NCI-H510A treated with DMSO at 0.1 percent for 48 hours (cell line): ENCODE data around the gene MUCL3.
"Not testable (repeated sequence)": the region's sequence is repeated elsewhere in the genome, so short reads cannot be mapped to it uniquely, and the experiment has no call there.

Experiments used
- DNase-seq: peaks from one replicate; lab custom pipeline; 2025; lab: John Stamatoyannopoulos, UW

The MUCL3 gene

GRCh38 chr6:30939473-30939872, 1.3 kb upstream of the MUCL3 start:
- DNase-seq, result no peak

- no peak for DNase-seq
Measured at GRCh38 chr6:30942338-30943060, 1.7 kb downstream of the MUCL3 start.

GRCh38 chr6:30944051-30944450, 3.3 kb downstream of the MUCL3 start:
- no peak for DNase-seq

GRCh38 chr6:30945281-30945680, 4.5 kb downstream of the MUCL3 start:
- no peak for DNase-seq

- DNase-seq, result no peak
Measured at GRCh38 chr6:30947231-30947630, 6.5 kb downstream of the MUCL3 start.

GRCh38 chr6:30948811-30949210, 8.0 kb downstream of the MUCL3 start:
- no peak for DNase-seq

GRCh38 chr6:30951907-30952469, 11.2 kb downstream of the MUCL3 start:
- DNase-seq, result no peak

GRCh38 chr6:30954631-30955366, 14.0 kb downstream of the MUCL3 start:
- DNase-seq, result no peak

GRCh38 chr6:30955367-30956042, 14.7 kb downstream of the MUCL3 start:
- DNase-seq, result no peak

- no peak for DNase-seq
Measured at GRCh38 chr6:30957716-30958115, 16.9 kb downstream of the MUCL3 start.

- no peak for DNase-seq
Measured at GRCh38 chr6:30960907-30961673, 20.3 kb downstream of the MUCL3 start.

GRCh38 chr6:30962716-30963115, 21.9 kb downstream of the MUCL3 start:
- no peak for DNase-seq

- DNase-seq, result no peak
Measured at GRCh38 chr6:30963641-30964040, 22.9 kb downstream of the MUCL3 start.

- DNase-seq, result no peak
Measured at GRCh38 chr6:30964075-30964474, 23.3 kb downstream of the MUCL3 start.

- DNase-seq, result no peak
Measured at GRCh38 chr6:30965140-30965601, 24.4 kb downstream of the MUCL3 start.

GRCh38 chr6:30966154-30966553, 25.4 kb downstream of the MUCL3 start:
- DNase-seq, result no peak

GRCh38 chr6:30969171-30969570, 28.4 kb downstream of the MUCL3 start:
- DNase-seq, result not testable (repeated sequence)

GRCh38 chr6:30970946-30971345, 30.2 kb downstream of the MUCL3 start:
- DNase-seq, result no peak

GRCh38 chr6:30972816-30973215, 32.0 kb downstream of the MUCL3 start:
- DNase-seq, result no peak

- no peak for DNase-seq
Measured at GRCh38 chr6:30974490-30975252, 33.9 kb downstream of the MUCL3 start.

- no peak for DNase-seq
Measured at GRCh38 chr6:30979141-30979540, 38.4 kb downstream of the MUCL3 start.
